ENCODE measurements around the gene GLIS2. TPM values are rescaled to one million over a fixed set of nuclear protein-coding genes. Genes with fewer than 3 reads are reported as not detected.

Gene GLIS2
- total RNA-seq, 1 donor from 2014 or later = 16.6 TPM

GRCh38 chr16:4317532-4318450 is 1.9 kb downstream of the GLIS2 start:
- intact Hi-C loops (cut with micrococcal nuclease) = no loop called here
- DNase-seq (no peak), ATAC-seq (peak; percentile 2)

GRCh38 chr16:4318451-4318910 is 2.6 kb downstream of the GLIS2 start:
- intact Hi-C loops (cut with micrococcal nuclease) = no loop called here
- DNase-seq = no peak
- no peak for ATAC-seq

GRCh38 chr16:4318967-4319366 is 3.1 kb downstream of the GLIS2 start:
- ATAC-seq (no peak), DNase-seq (no peak)
- intact Hi-C loops (cut with micrococcal nuclease) = no loop called here

GRCh38 chr16:4319454-4320421 is 3.9 kb downstream of the GLIS2 start:
- intact Hi-C loops (cut with micrococcal nuclease) = no loop called here
- ATAC-seq (no peak), DNase-seq (peak; percentile 68)

- DNase-seq (no peak), ATAC-seq (no peak)
- intact Hi-C loops (cut with micrococcal nuclease) = no loop called here
Observed at GRCh38 chr16:4320571-4321137, 4.8 kb downstream of the GLIS2 start.

GRCh38 chr16:4321286-4322120 is 5.6 kb downstream of the GLIS2 start:
- ATAC-seq = no peak
- no peak for DNase-seq
- intact Hi-C loops (cut with micrococcal nuclease) = no loop called here

- DNase-seq (no peak), ATAC-seq (no peak)
- intact Hi-C loops (cut with micrococcal nuclease) = no loop called here
Observed at GRCh38 chr16:4322121-4323052, 6.5 kb downstream of the GLIS2 start.

GRCh38 chr16:4323071-4323844 is 7.4 kb downstream of the GLIS2 start:
- ATAC-seq (peak; percentile 44), DNase-seq (peak; percentile 61)
- intact Hi-C loops (cut with micrococcal nuclease) = no loop called here

GRCh38 chr16:4323845-4324488 is 8.1 kb downstream of the GLIS2 start:
- peak; percentile 53 for ATAC-seq
- DNase-seq = peak; percentile 79
- intact Hi-C loops (cut with micrococcal nuclease) = no loop called here

GRCh38 chr16:4324492-4325252 is 8.8 kb downstream of the GLIS2 start:
- no peak for ATAC-seq
- intact Hi-C loops (cut with micrococcal nuclease) = no loop called here
- no peak for DNase-seq

GRCh38 chr16:4325253-4325758 is 9.4 kb downstream of the GLIS2 start:
- ATAC-seq (no peak), DNase-seq (no peak)
- intact Hi-C loops (cut with micrococcal nuclease) = no loop called here

- peak; percentile 1 for ATAC-seq
- intact Hi-C loops (cut with micrococcal nuclease) = no loop called here
- DNase-seq = no peak
Observed at GRCh38 chr16:4327386-4328045, 11.6 kb downstream of the GLIS2 start.

GRCh38 chr16:4328046-4328781 is 12.3 kb downstream of the GLIS2 start:
- DNase-seq = peak; percentile 87
- intact Hi-C loops (cut with micrococcal nuclease) = no loop called here
- peak; percentile 81 for ATAC-seq

Measured in left ventricle myocardium superior (tissue), 1 donor.